Measurements from ENCODE around the gene GOLGA8M.
"Not testable (repeated sequence)": the region's sequence is repeated elsewhere in the genome, so short reads cannot be mapped to it uniquely, and the experiment has no call there.

Gene GOLGA8M

GRCh38 chr15:28712270-28712669 lies at the start of gene GOLGA8M:
TSS of gene GOLGA8M (minus strand) at chr15:28712421. CDS start at chr15:28712323, 98 bp downstream.
- H3K27ac ChIP-seq = not testable (repeated sequence)

- H3K27ac ChIP-seq = not testable (repeated sequence)
Measured at GRCh38 chr15:28742890-28743289, 30.7 kb upstream of the GOLGA8M start.

- not testable (repeated sequence) for H3K27ac ChIP-seq
Measured at GRCh38 chr15:28738590-28739292, 26.5 kb upstream of the GOLGA8M start.

- peak overlapping the region; percentile 20; the same call in 1 of the 2 replicates for H3K27ac ChIP-seq
Measured at GRCh38 chr15:28738200-28738561, 26.0 kb upstream of the GOLGA8M start.

GRCh38 chr15:28737521-28738199 lies 25.4 kb upstream of the GOLGA8M start:
- TF ChIP-seq CTCF (IDR thresholded peaks at IDR 0.05) = peak; percentile 9; the same call in 1 of the 2 replicates
- peak overlapping the region; percentile 20; the same call in 1 of the 2 replicates for H3K27ac ChIP-seq

GRCh38 chr15:28728061-28728460 lies 15.8 kb upstream of the GOLGA8M start:
- TF ChIP-seq CTCF (IDR thresholded peaks at IDR 0.05) = peak; percentile 53
- not testable (repeated sequence) for H3K27ac ChIP-seq

- not testable (repeated sequence) for H3K27ac ChIP-seq
Measured at GRCh38 chr15:28727026-28727425, 14.8 kb upstream of the GOLGA8M start.

- no peak for TF ChIP-seq ZFX (IDR thresholded peaks at IDR 0.05; ENCODE audit: borderline replicate concordance)
- no peak for TF ChIP-seq CTCF (IDR thresholded peaks at IDR 0.05)
- no peak overlapping the region for H3K27ac ChIP-seq
Measured at GRCh38 chr15:28726102-28726501, 13.9 kb upstream of the GOLGA8M start.

GRCh38 chr15:28725556-28725955 lies 13.3 kb upstream of the GOLGA8M start:
- TF ChIP-seq ZFX (IDR thresholded peaks at IDR 0.05; ENCODE audit: borderline replicate concordance) = no peak
- TF ChIP-seq CTCF (IDR thresholded peaks at IDR 0.05) = no peak
- no peak overlapping the region for H3K27ac ChIP-seq

- not testable (repeated sequence) for H3K27ac ChIP-seq
Measured at GRCh38 chr15:28723986-28724385, 11.8 kb upstream of the GOLGA8M start.

GRCh38 chr15:28719626-28720025 lies 7.4 kb upstream of the GOLGA8M start:
- H3K27ac ChIP-seq = not testable (repeated sequence)

- not testable (repeated sequence) for H3K27ac ChIP-seq
Measured at GRCh38 chr15:28718576-28718975, 6.4 kb upstream of the GOLGA8M start.

- H3K27ac ChIP-seq = not testable (repeated sequence)
Measured at GRCh38 chr15:28714176-28714575, 2.0 kb upstream of the GOLGA8M start.

Data from 22Rv1 (cell line).